Fibroblast of lung (primary cell): ENCODE data around the gene PRSS53. TPM values are rescaled to one million over a fixed set of nuclear protein-coding genes. Genes with fewer than 3 reads are reported as not detected.

ENCODE experiments used
- DNase-seq, 2 donors: peaks; one replicate each; pipeline versions ENCODE4 v3.0.0 to v3.0.0-alpha.2; 2010; ENCODE audit warnings: low read depth in 2 of 2
- H2AFZ ChIP-seq: 2 replicates; pipeline ENCODE4 v1.5.1; 2012; ENCODE audit warnings: low read length, control low read depth, inconsistent platforms
- H3K27ac ChIP-seq: 2 replicates; pipeline ENCODE4 v1.5.1; 2011; ENCODE audit warnings: low read length, control low read depth; ENCODE audit not compliant: insufficient read depth
- H3K27me3 ChIP-seq: 2 replicates; pipeline ENCODE4 v1.5.1; 2011; ENCODE audit warnings: mild to moderate bottlenecking, low read length; ENCODE audit not compliant: control insufficient read depth, insufficient read depth
- H3K36me3 ChIP-seq: 2 replicates; pipeline ENCODE4 v1.5.1; 2011; ENCODE audit warnings: low read length; ENCODE audit not compliant: control insufficient read depth, insufficient read depth
- H3K4me1 ChIP-seq: 2 replicates; pipeline ENCODE4 v1.5.1; 2011; ENCODE audit warnings: low read length; ENCODE audit not compliant: control insufficient read depth, insufficient read depth; ENCODE audit errors: extremely low read depth
- H3K4me2 ChIP-seq: 2 replicates; pipeline ENCODE4 v1.5.1; 2011; ENCODE audit warnings: low read length, control low read depth; ENCODE audit not compliant: insufficient read depth; ENCODE audit errors: extremely low read depth
- H3K4me3 ChIP-seq, 4 experiments: fragments of 200-600 bp in 1 of 4; sonication (generic) in 1 of 4; replicated peaks in 1 of 4; 2 replicates each; pipeline ENCODE4 v1.5.1; 2011 to 2016; ENCODE audit warnings: low read length in 4 of 4, low read depth in 3 of 4, mild to moderate bottlenecking in 3 of 4, control low read depth in 2 of 4, inconsistent platforms in 1 of 4, mixed read lengths in 1 of 4; ENCODE audit not compliant: insufficient read depth in 1 of 4; ENCODE audit errors: control extremely low read depth in 1 of 4
- H3K79me2 ChIP-seq: 2 replicates; pipeline ENCODE4 v1.5.1; 2012; ENCODE audit warnings: mild to moderate bottlenecking, low read length, inconsistent platforms; ENCODE audit not compliant: control insufficient read depth, insufficient read depth
- H3K9ac ChIP-seq: 2 replicates; pipeline ENCODE4 v1.5.1; 2011; ENCODE audit warnings: mild to moderate bottlenecking, low read length, control low read depth; ENCODE audit not compliant: insufficient read depth
- H3K9me3 ChIP-seq: 2 replicates; pipeline ENCODE4 v1.5.1; 2012; ENCODE audit warnings: low read depth, low read length; ENCODE audit not compliant: control insufficient read depth, insufficient read depth
- H4K20me1 ChIP-seq: 2 replicates; pipeline ENCODE4 v1.5.1; 2011; ENCODE audit warnings: low read length; ENCODE audit not compliant: control insufficient read depth, insufficient read depth; ENCODE audit errors: extremely low read depth
- CTCF ChIP-seq, 2 donors: IDR thresholded peaks in 1 of 2; conservative IDR thresholded peaks in 1 of 2; 1 replicate in 1 of 2; 2 replicates in 1 of 2; pipeline ENCODE4 v1.5.1; 2011 to 2012; ENCODE audit warnings: low read length in 2 of 2, control low read depth in 1 of 2, inconsistent platforms in 1 of 2, low read depth in 1 of 2, mild to moderate bottlenecking in 1 of 2
- EZH2 ChIP-seq: IDR thresholded peaks from 2 replicates; pipeline ENCODE4 v1.5.1; 2012; ENCODE audit warnings: low read length, control low read depth, mild to moderate bottlenecking; ENCODE audit errors: missing control alignments
- polyA plus RNA-seq, 2 donors: library from polyadenylated mRNA; depleted of rRNA in 1 of 2; stranded (reverse) in 1 of 2; unstranded in 1 of 2; fragments of >200 nt; gene quantifications; 2 replicates each; pipeline ENCODE4 v1.2.1, GENCODE V29; 2011 to 2012; ENCODE audit warnings: missing spikeins in 1 of 2
- total RNA-seq: library from RNA; depleted of rRNA; stranded (reverse); fragments of >200 nt; gene quantifications from 2 replicates; pipeline ENCODE4 v1.2.1, GENCODE V29; 2014

Gene PRSS53
- total and polyA plus RNA-seq, 2 donors (not counting 1 experiment from before 2014, with no cell fraction given), result 0.78 to 1.7 TPM

GRCh38 chr16:31043898-31044481 lies 44.8 kb downstream of the PRSS53 start:
- Histone ChIP-seq H3K9ac (no peak overlapping the region), H3K4me3 (no peak overlapping the region), H4K20me1 (no peaks in the 10 kb centered on the region), H3K36me3 (peaks cover 15% of the 10 kb centered on the region), H3K27me3 (no peaks in the 10 kb centered on the region), H3K27ac (no peak overlapping the region), H3K9me3 (no peaks in the 10 kb centered on the region), H3K4me1 (no peaks in the 10 kb centered on the region), H2AFZ (no peak overlapping the region), H3K4me2 (no peak overlapping the region), H3K79me2 (no peaks in the 10 kb centered on the region)
- TF ChIP-seq CTCF (conservative IDR thresholded peaks at IDR 0.05 in 1 of 2, IDR thresholded peaks at IDR 0.05 in 1 of 2; ENCODE audit: low read depth in 1 of 2, low read length in 2 of 2) (no peak), EZH2 (no peak)
- no peak for DNase-seq

GRCh38 chr16:31043352-31043751 lies 45.4 kb downstream of the PRSS53 start:
- no peaks in the 10 kb centered on the region for H3K79me2 ChIP-seq
- H3K4me3 ChIP-seq, result no peak overlapping the region
- DNase-seq, result peak in 1 of 2 donors; percentile 23
- H3K27me3 ChIP-seq, result no peaks in the 10 kb centered on the region
- H3K9me3 ChIP-seq, result no peaks in the 10 kb centered on the region
- no peak overlapping the region for H3K27ac ChIP-seq
- H4K20me1 ChIP-seq, result no peaks in the 10 kb centered on the region
- TF ChIP-seq EZH2 (no peak), CTCF (conservative IDR thresholded peaks at IDR 0.05 in 1 of 2, IDR thresholded peaks at IDR 0.05 in 1 of 2; ENCODE audit: low read depth in 1 of 2, low read length in 2 of 2) (no peak)
- H3K9ac ChIP-seq, result no peak overlapping the region
- H3K4me1 ChIP-seq, result no peaks in the 10 kb centered on the region
- H2AFZ ChIP-seq, result no peak overlapping the region
- H3K4me2 ChIP-seq, result no peak overlapping the region
- H3K36me3 ChIP-seq, result peaks cover 17% of the 10 kb centered on the region

- Histone ChIP-seq H3K9me3 (no peaks in the 10 kb centered on the region), H3K4me3 (no peak overlapping the region), H4K20me1 (no peaks in the 10 kb centered on the region), H3K4me2 (no peak overlapping the region), H3K36me3 (peaks cover 18% of the 10 kb centered on the region), H3K4me1 (no peaks in the 10 kb centered on the region), H3K27ac (no peak overlapping the region), H3K9ac (no peak overlapping the region), H2AFZ (no peak overlapping the region), H3K79me2 (no peaks in the 10 kb centered on the region), H3K27me3 (no peaks in the 10 kb centered on the region)
- no peak for DNase-seq
- TF ChIP-seq EZH2, result no peak
- TF ChIP-seq CTCF (conservative IDR thresholded peaks at IDR 0.05 in 1 of 2, IDR thresholded peaks at IDR 0.05 in 1 of 2; ENCODE audit: low read depth in 1 of 2, low read length in 2 of 2), result no peak
Measured at GRCh38 chr16:31042866-31043265, 45.9 kb downstream of the PRSS53 start.
